ENCODE results near the gene SNX25. TPM values are rescaled to one million over a fixed set of nuclear protein-coding genes. Genes with fewer than 3 reads are reported as not detected.

SNX25 gene
- total RNA-seq, 6 experiments from 2014 or later = 8.0 to 13.0 (median 10.5) TPM

GRCh38 chr4:185304944-185305690, 95.7 kb downstream of the SNX25 start:
- intact Hi-C loops (cut with DNase I) = no loop called here
- DNase-seq = no peak
- Histone ChIP-seq H3K27ac (no peak overlapping the region), H3K4me1 (no peaks in the 10 kb centered on the region), H3K9me3 (no peaks in the 10 kb centered on the region), H3K36me3 (no peaks in the 10 kb centered on the region), H3K27me3 (no peaks in the 10 kb centered on the region), H3K4me3 (no peak overlapping the region)
- 83% methylated on average over 5 of the region's 5 CpGs for WGBS (ENCODE audit: insufficient coverage, low coverage, low lambda C conversion rate, missing lambda C conversion rate)
- peak in 2 of 4 donors; percentile 23 to 38 for ATAC-seq
- TF ChIP-seq POLR2A (IDR thresholded peaks at IDR 0.05) (no peak), CTCF (IDR thresholded peaks at IDR 0.05) (peak in 3 of 4 donors; percentile 7 to 14 (median 8))

GRCh38 chr4:185305979-185306442, 96.6 kb downstream of the SNX25 start:
- no peaks in the 10 kb centered on the region for H3K27me3 ChIP-seq
- no peak overlapping the region for H3K27ac ChIP-seq
- 90% methylated on average over 7 of the region's 7 CpGs for WGBS (ENCODE audit: insufficient coverage, low coverage, low lambda C conversion rate, missing lambda C conversion rate)
- ATAC-seq (no peak), DNase-seq (no peak)
- TF ChIP-seq CTCF (IDR thresholded peaks at IDR 0.05) (no peak), POLR2A (IDR thresholded peaks at IDR 0.05) (no peak)
- H3K9me3 ChIP-seq = no peaks in the 10 kb centered on the region
- no peak overlapping the region for H3K4me3 ChIP-seq
- no peaks in the 10 kb centered on the region for H3K4me1 ChIP-seq
- peaks cover 0 to 5% (median 0%) of the 10 kb centered on the region in 4 donors for H3K36me3 ChIP-seq
- intact Hi-C loops (cut with DNase I) = no loop called here

GRCh38 chr4:185307136-185307950, 97.9 kb downstream of the SNX25 start:
- no peaks in the 10 kb centered on the region for H3K4me1 ChIP-seq
- WGBS (ENCODE audit: insufficient coverage, low coverage, low lambda C conversion rate, missing lambda C conversion rate) = 90% methylated on average over 3 of the region's 5 CpGs

GRCh38 chr4:185309770-185310169, 100.4 kb downstream of the SNX25 start:
- Histone ChIP-seq H3K36me3 (peaks cover 0 to 17% (median under 1%) of the 10 kb centered on the region in 4 donors), H3K27me3 (no peaks in the 10 kb centered on the region), H3K4me1 (no peaks in the 10 kb centered on the region), H3K4me3 (no peak overlapping the region), H3K27ac (no peak overlapping the region), H3K9me3 (no peaks in the 10 kb centered on the region)
- intact Hi-C loops (cut with DNase I) = no loop called here
- 60% methylated on average over 4 of the region's 4 CpGs for WGBS (ENCODE audit: insufficient coverage, low coverage, low lambda C conversion rate, missing lambda C conversion rate)
- DNase-seq (no peak), ATAC-seq (no peak)
- TF ChIP-seq POLR2A (IDR thresholded peaks at IDR 0.05) (no peak), CTCF (IDR thresholded peaks at IDR 0.05) (no peak)

More at GRCh38 chr4:185307136-185307950, 97.9 kb downstream of the SNX25 start:
- H3K4me3 ChIP-seq = no peak overlapping the region
- H3K36me3 ChIP-seq = peaks cover 0 to 10% (median under 1%) of the 10 kb centered on the region in 4 donors
- no peak for ATAC-seq
- no peaks in the 10 kb centered on the region for H3K9me3 ChIP-seq
- no peak for TF ChIP-seq POLR2A (IDR thresholded peaks at IDR 0.05)
- no peak for TF ChIP-seq CTCF (IDR thresholded peaks at IDR 0.05)
- H3K27me3 ChIP-seq = no peaks in the 10 kb centered on the region
- H3K27ac ChIP-seq = no peak overlapping the region
- no peak for DNase-seq
- intact Hi-C loops (cut with DNase I) = no loop called here
